HK-2 (cell line): ENCODE data around the gene TLR3.
"Not testable (repeated sequence)": the region's sequence is repeated elsewhere in the genome, so short reads cannot be mapped to it uniquely, and the experiment has no call there.

Experiments used
- DNase-seq: peaks from one replicate; pipeline ENCODE4 v3.0.0-alpha.2; 2018; ENCODE audit not compliant: unreplicated experiment

TLR3 gene

GRCh38 chr4:186068581-186069348 lies at the start of gene TLR3:
TLR3 (plus strand) TSS chr4:186069156; CDS start chr4:186076620, 7,464 bp downstream.
- no peak for DNase-seq

- no peak for DNase-seq
Observed at GRCh38 chr4:186019269-186019668, 49.7 kb upstream of the TLR3 start.

GRCh38 chr4:186020106-186020792 lies 48.7 kb upstream of the TLR3 start:
- DNase-seq: no peak

- DNase-seq: no peak
Observed at GRCh38 chr4:186020793-186021407, 48.1 kb upstream of the TLR3 start.

- no peak for DNase-seq
Observed at GRCh38 chr4:186021461-186022167, 47.3 kb upstream of the TLR3 start.

- DNase-seq: no peak
Observed at GRCh38 chr4:186023975-186024374, 45.0 kb upstream of the TLR3 start.

GRCh38 chr4:186024637-186025407 lies 44.1 kb upstream of the TLR3 start:
- no peak for DNase-seq

GRCh38 chr4:186025408-186025690 lies 43.6 kb upstream of the TLR3 start:
- DNase-seq: no peak

GRCh38 chr4:186027405-186027804 lies 41.6 kb upstream of the TLR3 start:
- no peak for DNase-seq

- no peak for DNase-seq
Observed at GRCh38 chr4:186029571-186030398, 39.2 kb upstream of the TLR3 start.

GRCh38 chr4:186030399-186030775 lies 38.6 kb upstream of the TLR3 start:
- DNase-seq: no peak

- no peak for DNase-seq
Observed at GRCh38 chr4:186030795-186031194, 38.2 kb upstream of the TLR3 start.

- DNase-seq: no peak
Observed at GRCh38 chr4:186032259-186032658, 36.7 kb upstream of the TLR3 start.

- DNase-seq: no peak
Observed at GRCh38 chr4:186033027-186033426, 35.9 kb upstream of the TLR3 start.

- not testable (repeated sequence) for DNase-seq
Observed at GRCh38 chr4:186034613-186035012, 34.3 kb upstream of the TLR3 start.

GRCh38 chr4:186036976-186037581 lies 31.9 kb upstream of the TLR3 start:
- no peak for DNase-seq

GRCh38 chr4:186037692-186038658 lies 31.0 kb upstream of the TLR3 start:
- DNase-seq: peak; percentile 26

GRCh38 chr4:186039697-186040096 lies 29.3 kb upstream of the TLR3 start:
- no peak for DNase-seq

- DNase-seq: no peak
Observed at GRCh38 chr4:186040316-186040715, 28.6 kb upstream of the TLR3 start.
